ENCODE data around the gene CAMTA1.
"Not testable (repeated sequence)": the region's sequence is repeated elsewhere in the genome, so short reads cannot be mapped to it uniquely, and the experiment has no call there.

The CAMTA1 gene

GRCh38 chr1:7135493-7135892, 350.2 kb downstream of the CAMTA1 start:
- TF ChIP-seq, protein P1, sequence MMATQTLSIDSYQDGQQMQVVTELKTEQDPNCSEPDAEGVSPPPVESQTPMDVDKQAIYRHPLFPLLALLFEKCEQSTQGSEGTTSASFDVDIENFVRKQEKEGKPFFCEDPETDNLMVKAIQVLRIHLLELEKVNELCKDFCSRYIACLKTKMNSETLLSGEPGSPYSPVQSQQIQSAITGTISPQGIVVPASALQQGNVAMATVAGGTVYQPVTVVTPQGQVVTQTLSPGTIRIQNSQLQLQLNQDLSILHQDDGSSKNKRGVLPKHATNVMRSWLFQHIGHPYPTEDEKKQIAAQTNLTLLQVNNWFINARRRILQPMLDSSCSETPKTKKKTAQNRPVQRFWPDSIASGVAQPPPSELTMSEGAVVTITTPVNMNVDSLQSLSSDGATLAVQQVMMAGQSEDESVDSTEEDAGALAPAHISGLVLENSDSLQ (IDR thresholded peaks at IDR 0.05): no peak
- no peak for TF ChIP-seq TARDBP (IDR thresholded peaks at IDR 0.05)
- no peak for TF ChIP-seq CTBP1 (IDR thresholded peaks at IDR 0.05; ENCODE audit: borderline replicate concordance)
- ChIA-PET POLR2A (no interaction called here), CTCF (no interaction called here)
- no peak for DNase-seq (ENCODE audit: extremely low spot score)

- no peak for DNase-seq (ENCODE audit: extremely low spot score)
- POLR2A ChIA-PET: no interaction called here
- CTCF ChIA-PET: no interaction called here
- TF ChIP-seq FOXM1 (IDR thresholded peaks at IDR 0.05; ENCODE audit: borderline replicate concordance) (no peak), ELF4 (IDR thresholded peaks at IDR 0.05) (no peak), BHLHE40 (IDR thresholded peaks at IDR 0.05; ENCODE audit: borderline replicate concordance) (no peak), SUZ12 (IDR thresholded peaks at IDR 0.05) (no peak), NFRKB (IDR thresholded peaks at IDR 0.05) (no peak), FOXA1 (IDR thresholded peaks at IDR 0.05) (no peak)
Observed at GRCh38 chr1:7136166-7136953, 351.1 kb downstream of the CAMTA1 start.

GRCh38 chr1:7140251-7140650, 355.0 kb downstream of the CAMTA1 start:
- POLR2A ChIA-PET: no interaction called here

DNA sequence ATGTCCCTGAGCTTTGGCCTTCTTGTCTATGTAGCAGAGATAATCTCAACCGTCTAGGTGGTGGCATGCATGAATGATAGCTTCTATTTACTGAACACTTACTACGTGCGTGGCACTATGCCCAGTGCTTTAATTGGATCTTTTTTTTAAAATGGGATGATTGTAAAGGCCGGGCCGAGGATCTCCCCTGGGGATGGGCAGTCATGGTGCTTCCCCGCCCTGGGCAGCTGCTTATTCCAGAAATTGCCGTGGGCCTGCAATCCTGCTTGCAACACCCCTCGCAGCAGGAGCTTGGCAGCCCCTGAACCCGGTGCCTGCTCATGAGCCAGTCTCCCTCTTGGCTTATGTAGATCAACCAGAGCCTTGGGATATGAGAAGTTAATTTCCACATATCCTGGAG, 360.7 kb downstream of the CAMTA1 start:
- ChIA-PET POLR2A (no interaction called here), CTCF (no interaction called here)
- TF ChIP-seq BHLHE40 (IDR thresholded peaks at IDR 0.05; ENCODE audit: borderline replicate concordance) (no peak), ZNF384 (IDR thresholded peaks at IDR 0.05) (no peak), CTBP1 (IDR thresholded peaks at IDR 0.05; ENCODE audit: borderline replicate concordance) (no peak), NFRKB (IDR thresholded peaks at IDR 0.05) (no peak), ARNT (IDR thresholded peaks at IDR 0.05) (no peak), HDGF (IDR thresholded peaks at IDR 0.05; ENCODE audit: borderline replicate concordance) (no peak), FOXA1 (IDR thresholded peaks at IDR 0.05) (no peak), FOXK2 (IDR thresholded peaks at IDR 0.05) (no peak), ELF4 (IDR thresholded peaks at IDR 0.05) (no peak), SP1 (IDR thresholded peaks at IDR 0.05) (no peak), TARDBP (IDR thresholded peaks at IDR 0.05) (no peak), L3MBTL2 (conservative IDR thresholded peaks at IDR 0.05) (no peak), FOXM1 (IDR thresholded peaks at IDR 0.05; ENCODE audit: borderline replicate concordance) (no peak), LEF1 (IDR thresholded peaks at IDR 0.05; ENCODE audit: borderline replicate concordance) (no peak), SUZ12 (IDR thresholded peaks at IDR 0.05) (no peak)
- TF ChIP-seq, protein P1 (IDR thresholded peaks at IDR 0.05): no peak
- DNase-seq (ENCODE audit: extremely low spot score): no peak

More at GRCh38 chr1:7140251-7140650, 355.0 kb downstream of the CAMTA1 start:
- CTCF ChIA-PET: interaction anchor here (0.6 to 0.8 kb wide), 2 partner anchors 19 to 41 kb away, joined by 3 read pairs; no protein-coding TSS in a partner anchor
- DNase-seq (ENCODE audit: extremely low spot score): no peak
- TF ChIP-seq HDGF (IDR thresholded peaks at IDR 0.05; ENCODE audit: borderline replicate concordance) (no peak), LEF1 (IDR thresholded peaks at IDR 0.05; ENCODE audit: borderline replicate concordance) (no peak), ARNT (IDR thresholded peaks at IDR 0.05) (no peak), ZNF384 (IDR thresholded peaks at IDR 0.05) (no peak), FOXM1 (IDR thresholded peaks at IDR 0.05; ENCODE audit: borderline replicate concordance) (no peak), CTBP1 (IDR thresholded peaks at IDR 0.05; ENCODE audit: borderline replicate concordance) (no peak), SP1 (IDR thresholded peaks at IDR 0.05) (no peak), L3MBTL2 (conservative IDR thresholded peaks at IDR 0.05) (no peak), SUZ12 (IDR thresholded peaks at IDR 0.05) (no peak), BHLHE40 (IDR thresholded peaks at IDR 0.05; ENCODE audit: borderline replicate concordance) (no peak), ELF4 (IDR thresholded peaks at IDR 0.05) (no peak), NFRKB (IDR thresholded peaks at IDR 0.05) (no peak), FOXA1 (IDR thresholded peaks at IDR 0.05) (no peak), FOXK2 (IDR thresholded peaks at IDR 0.05) (no peak), TARDBP (IDR thresholded peaks at IDR 0.05) (no peak)
- TF ChIP-seq, protein P1 (IDR thresholded peaks at IDR 0.05): no peak

- no peak for DNase-seq (ENCODE audit: extremely low spot score)
- CTCF ChIA-PET: no interaction called here
- TF ChIP-seq FOXK2 (IDR thresholded peaks at IDR 0.05): no peak
- TF ChIP-seq HDGF (IDR thresholded peaks at IDR 0.05; ENCODE audit: borderline replicate concordance): no peak
- no peak for TF ChIP-seq FOXM1 (IDR thresholded peaks at IDR 0.05; ENCODE audit: borderline replicate concordance)
- no peak for TF ChIP-seq LEF1 (IDR thresholded peaks at IDR 0.05; ENCODE audit: borderline replicate concordance)
- no peak for TF ChIP-seq SP1 (IDR thresholded peaks at IDR 0.05)
- TF ChIP-seq NFRKB (IDR thresholded peaks at IDR 0.05): no peak
- POLR2A ChIA-PET: no interaction called here
Observed at GRCh38 chr1:7146710-7147109, 361.5 kb downstream of the CAMTA1 start.

- 0 out of 2 replicates have a peak, but pooled peaks have one; percentile 44 for TF ChIP-seq TARDBP (IDR thresholded peaks at IDR 0.05)
- CTCF ChIA-PET; DNase-seq (ENCODE audit: extremely low spot score); POLR2A ChIA-PET: not testable (repeated sequence)
Observed at GRCh38 chr1:7147581-7148282, 362.5 kb downstream of the CAMTA1 start.
